Ovary (tissue), 3 donors: Measurements from ENCODE around the gene AANAT.

Source experiments
- CTCF ChIP-seq, 3 donors: fragments of 450-650 bp in 2 of 3; fragments of 200-600 bp in 1 of 3; IDR thresholded peaks; one replicate each; pipeline versions ENCODE4 v1.5.1 to v1.8.0; 2016 to 2022; ENCODE audit warnings: antibody characterized with exemption in 3 of 3, mild to moderate bottlenecking in 1 of 3
- POLR2A ChIP-seq: fragments of 450-650 bp; IDR thresholded peaks from one replicate; pipeline ENCODE4 v1.6.1; 2017; ENCODE audit warnings: antibody characterized with exemption, mild to moderate bottlenecking, moderate library complexity
- donor health status: DM: no; HTN: no; CAD: no.

GRCh38 chr17:76476736-76477135, 9.3 kb downstream of the AANAT start:
- TF ChIP-seq CTCF (IDR thresholded peaks at IDR 0.05) (no peak), POLR2A (no peak)
